ENCODE measurements around the gene PDE11A. TPM values are rescaled to one million over a fixed set of nuclear protein-coding genes. Genes with fewer than 3 reads are reported as not detected.
"Not testable (repeated sequence)": the region's sequence is repeated elsewhere in the genome, so short reads cannot be mapped to it uniquely, and the experiment has no call there.

Gene PDE11A
- total and polyA plus RNA-seq, 4 donors = 0.11 to 1.3 (median 0.25) TPM; not detected in 1

GRCh38 chr2:178059681-178060080, 12.9 kb downstream of the PDE11A start:
- no peaks in the 10 kb centered on the region for H3K9me3 ChIP-seq (ENCODE audit: control insufficient read depth in 4 of 4, insufficient read depth in 3 of 4, low read length in 3 of 4)
- no peaks in the 10 kb centered on the region for H3K27me3 ChIP-seq (ENCODE audit: control insufficient read depth in 3 of 3, insufficient read depth in 3 of 3, low read length in 2 of 3)
- H3K9ac ChIP-seq (ENCODE audit: insufficient read depth in 1 of 2, low read length in 2 of 2) = no peak overlapping the region
- no peak for TF ChIP-seq CTCF (IDR thresholded peaks at IDR 0.05; ENCODE audit: control extremely low read depth, extremely low read depth)
- H3K36me3 ChIP-seq (ENCODE audit: control insufficient read depth in 4 of 4, insufficient read depth in 4 of 4, low read length in 4 of 4) = no peaks in the 10 kb centered on the region
- DNase-seq = no peak
- H3K27ac ChIP-seq (ENCODE audit: low read depth in 1 of 2, low read length in 1 of 2) = no peak overlapping the region
- H3K4me3 ChIP-seq = no peak overlapping the region
- H3K4me1 ChIP-seq (ENCODE audit: control insufficient read depth in 5 of 5, insufficient read depth in 5 of 5, low read length in 5 of 5) = no peaks in the 10 kb centered on the region
- WGBS, 2 donors = 83 to 100% methylated on average over 2 of the region's 2 CpGs
- ATAC-seq (ENCODE audit: insufficient read depth, low FRiP score) = no peak

- H3K9ac ChIP-seq (ENCODE audit: insufficient read depth in 1 of 2, low read length in 2 of 2) = no peak overlapping the region
- DNase-seq = no peak
- no peaks in the 10 kb centered on the region for H3K4me1 ChIP-seq (ENCODE audit: control insufficient read depth in 5 of 5, insufficient read depth in 5 of 5, low read length in 5 of 5)
- no peak for ATAC-seq (ENCODE audit: insufficient read depth, low FRiP score)
- H3K4me3 ChIP-seq = no peak overlapping the region
- TF ChIP-seq CTCF (IDR thresholded peaks at IDR 0.05; ENCODE audit: control extremely low read depth, extremely low read depth) = no peak
- H3K27me3 ChIP-seq (ENCODE audit: control insufficient read depth in 3 of 3, insufficient read depth in 3 of 3, low read length in 2 of 3) = no peaks in the 10 kb centered on the region
- no peak overlapping the region for H3K27ac ChIP-seq (ENCODE audit: low read depth in 1 of 2, low read length in 1 of 2)
- H3K9me3 ChIP-seq (ENCODE audit: control insufficient read depth in 4 of 4, insufficient read depth in 3 of 4, low read length in 3 of 4) = no peaks in the 10 kb centered on the region
- WGBS, 2 donors = 85 to 100% methylated on average over 2 of the region's 2 CpGs
- H3K36me3 ChIP-seq (ENCODE audit: control insufficient read depth in 4 of 4, insufficient read depth in 4 of 4, low read length in 4 of 4) = no peaks in the 10 kb centered on the region
Observed at GRCh38 chr2:178059111-178059510, 13.5 kb downstream of the PDE11A start.

- 70 to 85% methylated on average over 2 of the region's 2 CpGs for WGBS, 2 donors
- Histone ChIP-seq H3K9me3 (ENCODE audit: control insufficient read depth in 4 of 4, insufficient read depth in 3 of 4, low read length in 3 of 4) (no peaks in the 10 kb centered on the region), H3K27ac (ENCODE audit: low read depth in 1 of 2, low read length in 1 of 2) (no peak overlapping the region), H3K4me3 (no peak overlapping the region), H3K4me1 (ENCODE audit: control insufficient read depth in 5 of 5, insufficient read depth in 5 of 5, low read length in 5 of 5) (no peaks in the 10 kb centered on the region), H3K27me3 (ENCODE audit: control insufficient read depth in 3 of 3, insufficient read depth in 3 of 3, low read length in 2 of 3) (no peaks in the 10 kb centered on the region), H3K9ac (ENCODE audit: insufficient read depth in 1 of 2, low read length in 2 of 2) (no peak overlapping the region), H3K36me3 (ENCODE audit: control insufficient read depth in 4 of 4, insufficient read depth in 4 of 4, low read length in 4 of 4) (no peaks in the 10 kb centered on the region)
- DNase-seq = no peak
- TF ChIP-seq CTCF (IDR thresholded peaks at IDR 0.05; ENCODE audit: control extremely low read depth, extremely low read depth) = no peak
- ATAC-seq (ENCODE audit: insufficient read depth, low FRiP score) = no peak
Observed at GRCh38 chr2:178057179-178057680, 15.3 kb downstream of the PDE11A start.

GRCh38 chr2:178056345-178056744, 16.2 kb downstream of the PDE11A start:
- 90 to 91% methylated on average over 1 of the region's 1 CpG for WGBS, 2 donors
- no peak for TF ChIP-seq CTCF (IDR thresholded peaks at IDR 0.05; ENCODE audit: control extremely low read depth, extremely low read depth)
- Histone ChIP-seq H3K27me3 (ENCODE audit: control insufficient read depth in 3 of 3, insufficient read depth in 3 of 3, low read length in 2 of 3) (no peaks in the 10 kb centered on the region), H3K4me1 (ENCODE audit: control insufficient read depth in 5 of 5, insufficient read depth in 5 of 5, low read length in 5 of 5) (no peaks in the 10 kb centered on the region), H3K27ac (ENCODE audit: low read depth in 1 of 2, low read length in 1 of 2) (no peak overlapping the region), H3K36me3 (ENCODE audit: control insufficient read depth in 4 of 4, insufficient read depth in 4 of 4, low read length in 4 of 4) (no peaks in the 10 kb centered on the region), H3K9ac (ENCODE audit: insufficient read depth in 1 of 2, low read length in 2 of 2) (no peak overlapping the region), H3K9me3 (ENCODE audit: control insufficient read depth in 4 of 4, insufficient read depth in 3 of 4, low read length in 3 of 4) (no peaks in the 10 kb centered on the region), H3K4me3 (no peak overlapping the region)
- DNase-seq = no peak
- ATAC-seq (ENCODE audit: insufficient read depth, low FRiP score) = no peak

- 80 to 92% methylated on average over 1 to 2 of the region's 2 CpGs for WGBS, 2 donors
- not testable (repeated sequence) for H3K4me3 ChIP-seq; H3K27ac ChIP-seq (ENCODE audit: low read depth in 1 of 2, low read length in 1 of 2); H3K27me3 ChIP-seq (ENCODE audit: control insufficient read depth in 3 of 3, insufficient read depth in 3 of 3, low read length in 2 of 3); H3K36me3 ChIP-seq (ENCODE audit: control insufficient read depth in 4 of 4, insufficient read depth in 4 of 4, low read length in 4 of 4); H3K4me1 ChIP-seq (ENCODE audit: control insufficient read depth in 5 of 5, insufficient read depth in 5 of 5, low read length in 5 of 5); ATAC-seq (ENCODE audit: insufficient read depth, low FRiP score); H3K9me3 ChIP-seq (ENCODE audit: control insufficient read depth in 4 of 4, insufficient read depth in 3 of 4, low read length in 3 of 4); H3K9ac ChIP-seq (ENCODE audit: insufficient read depth in 1 of 2, low read length in 2 of 2); DNase-seq
Observed at GRCh38 chr2:178051257-178051656, 21.3 kb downstream of the PDE11A start.

Measured in lung (tissue), 12 donors.